OCI-LY1 (cell line): ENCODE measurements around the gene AKAP13.

Experiments
- EZH2 ChIP-seq: fragments of 200-600 bp; sonication (generic), shearing (Covaris generic); IDR thresholded peaks from 2 replicates; pipeline ENCODE4 v1.8.0; 2017; ENCODE audit warnings: borderline replicate concordance, mixed run types, mild to moderate bottlenecking, antibody characterized with exemption, low read length, moderate library complexity, mixed read lengths
- TF ChIP-seq, protein P1 (sequence below): fragments of 200-600 bp; sonication (generic), shearing (Covaris generic); IDR thresholded peaks from 2 replicates; pipeline ENCODE4 v1.5.1; 2017; ENCODE audit warnings: mild to moderate bottlenecking, antibody characterized with exemption, low read length, moderate library complexity, mixed read lengths

DNA sequence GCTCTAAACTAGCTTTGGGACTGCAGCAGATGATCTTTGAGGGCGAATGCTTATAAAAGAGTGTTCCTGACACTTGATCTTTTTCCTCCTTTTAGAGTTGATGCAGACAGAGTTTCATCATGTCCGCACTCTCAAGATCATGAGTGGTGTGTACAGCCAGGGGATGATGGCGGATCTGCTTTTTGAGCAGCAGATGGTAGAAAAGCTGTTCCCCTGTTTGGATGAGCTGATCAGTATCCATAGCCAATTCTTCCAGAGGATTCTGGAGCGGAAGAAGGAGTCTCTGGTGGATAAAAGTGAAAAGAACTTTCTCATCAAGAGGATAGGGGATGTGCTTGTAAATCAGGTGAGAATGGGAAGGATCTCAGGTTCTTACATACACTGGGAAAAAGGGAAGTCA lies 338.6 kb downstream of the AKAP13 start:
- TF ChIP-seq, protein P1, sequence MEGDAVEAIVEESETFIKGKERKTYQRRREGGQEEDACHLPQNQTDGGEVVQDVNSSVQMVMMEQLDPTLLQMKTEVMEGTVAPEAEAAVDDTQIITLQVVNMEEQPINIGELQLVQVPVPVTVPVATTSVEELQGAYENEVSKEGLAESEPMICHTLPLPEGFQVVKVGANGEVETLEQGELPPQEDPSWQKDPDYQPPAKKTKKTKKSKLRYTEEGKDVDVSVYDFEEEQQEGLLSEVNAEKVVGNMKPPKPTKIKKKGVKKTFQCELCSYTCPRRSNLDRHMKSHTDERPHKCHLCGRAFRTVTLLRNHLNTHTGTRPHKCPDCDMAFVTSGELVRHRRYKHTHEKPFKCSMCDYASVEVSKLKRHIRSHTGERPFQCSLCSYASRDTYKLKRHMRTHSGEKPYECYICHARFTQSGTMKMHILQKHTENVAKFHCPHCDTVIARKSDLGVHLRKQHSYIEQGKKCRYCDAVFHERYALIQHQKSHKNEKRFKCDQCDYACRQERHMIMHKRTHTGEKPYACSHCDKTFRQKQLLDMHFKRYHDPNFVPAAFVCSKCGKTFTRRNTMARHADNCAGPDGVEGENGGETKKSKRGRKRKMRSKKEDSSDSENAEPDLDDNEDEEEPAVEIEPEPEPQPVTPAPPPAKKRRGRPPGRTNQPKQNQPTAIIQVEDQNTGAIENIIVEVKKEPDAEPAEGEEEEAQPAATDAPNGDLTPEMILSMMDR, result no peak
- no peak for TF ChIP-seq EZH2
